GM12878 (cell line): ENCODE results near the gene SMIM1.

Experiments used
- CHD4 ChIP-seq: fragments of 200-600 bp; sonication (generic); IDR thresholded peaks from 2 replicates; pipeline ENCODE4 v1.6.1; 2016; ENCODE audit warnings: mild to moderate bottlenecking
- CTCF ChIP-seq, 3 experiments: IDR thresholded peaks in 2 of 3; conservative IDR thresholded peaks in 1 of 3; 2 replicates each; pipeline ENCODE4 v1.5.1; 2011; ENCODE audit warnings: low read depth in 3 of 3, low read length in 3 of 3, mild to moderate bottlenecking in 3 of 3, control low read depth in 2 of 3, moderate library complexity in 2 of 3, inconsistent platforms in 1 of 3, mixed read lengths in 1 of 3; ENCODE audit not compliant: control insufficient read depth in 2 of 3, insufficient read depth in 1 of 3; ENCODE audit errors: extremely low read depth in 1 of 3
- MEF2A ChIP-seq: IDR thresholded peaks from 2 replicates; pipeline ENCODE4 v1.6.1; 2011; ENCODE audit warnings: low read depth, mild to moderate bottlenecking, low read length, moderate library complexity; ENCODE audit not compliant: insufficient read depth
- NBN ChIP-seq: fragments of 450-650 bp; IDR thresholded peaks from 2 replicates; pipeline ENCODE4 v1.6.1; 2016
- POLR2A ChIP-seq: IDR thresholded peaks from 2 replicates; pipeline ENCODE4 v1.6.1; 2011; ENCODE audit warnings: low read depth, mild to moderate bottlenecking, low read length
- RAD21 ChIP-seq: IDR thresholded peaks from 2 replicates; pipeline ENCODE4 v1.6.1; 2011; ENCODE audit warnings: mild to moderate bottlenecking, low read depth, low read length, moderate library complexity; ENCODE audit not compliant: insufficient read depth
- YY1 ChIP-seq: IDR thresholded peaks from 2 replicates; pipeline ENCODE4 v1.6.1; 2011; ENCODE audit warnings: low read depth, mild to moderate bottlenecking, low read length

GRCh38 chr1:3809680-3810079, 37.1 kb downstream of the SMIM1 start:
- no peak for TF ChIP-seq MEF2A
- no peak for TF ChIP-seq CTCF (IDR thresholded peaks at IDR 0.05 in 2 of 3, conservative IDR thresholded peaks at IDR 0.05 in 1 of 3; ENCODE audit: control insufficient read depth in 2 of 3, extremely low read depth in 1 of 3, insufficient read depth in 1 of 3, low read depth in 3 of 3, low read length in 3 of 3)
- no peak for TF ChIP-seq RAD21
- no peak for TF ChIP-seq YY1
- TF ChIP-seq NBN = no peak
- TF ChIP-seq POLR2A = no peak
- no peak for TF ChIP-seq CHD4
